A673 (cell line): Measurements from ENCODE around the gene EHMT1. TPM values are rescaled to one million over a fixed set of nuclear protein-coding genes. Genes with fewer than 3 reads are reported as not detected.

Experiments used
- BruUV-seq: library from RNA; stranded (reverse); fragments of 400-500 nt; replicated peaks from 2 replicates; lab custom pipeline; 2021; lab: Mats Ljungman, UMichigan
- CTCF ChIA-PET: fragments of 300-600 bp; sonication (Branson Sonifier 250); formaldehyde crosslinking; loops from one replicate; lab custom pipeline; 2022; ENCODE audit warnings: antibody characterized with exemption; lab: Charles Lee
- POLR2A ChIA-PET: fragments of 300-600 bp; sonication (Branson Sonifier 250); formaldehyde crosslinking; loops from one replicate; lab custom pipeline; 2022; ENCODE audit warnings: antibody characterized with exemption; ENCODE audit not compliant: low non-redundant PET; lab: Charles Lee
- DNase-seq: peaks from one replicate; pipeline ENCODE4 v3.0.0-alpha.2; 2015; ENCODE audit warnings: low spot score
- H3K27ac ChIP-seq: fragments of 200-600 bp; sonication (generic); 2 replicates; pipeline ENCODE4 v1.5.1; 2016; ENCODE audit warnings: mixed run types, low read depth, mild to moderate bottlenecking, mixed read lengths, antibody characterized with exemption, low read length; ENCODE audit not compliant: poor library complexity, severe bottlenecking
- H3K27me3 ChIP-seq: fragments of 200-600 bp; sonication (generic); replicated peaks from 2 replicates; pipeline ENCODE4 v1.6.1; 2017; ENCODE audit warnings: mixed run types, low read depth, mild to moderate bottlenecking, mixed read lengths, antibody characterized with exemption, low read length; ENCODE audit not compliant: insufficient read depth, poor library complexity
- H3K36me3 ChIP-seq: fragments of 200-600 bp; sonication (generic); 2 replicates; pipeline ENCODE4 v1.6.1; 2016; ENCODE audit warnings: mixed run types, mild to moderate bottlenecking, mixed read lengths, antibody characterized with exemption, low read length; ENCODE audit not compliant: insufficient read depth, poor library complexity, severe bottlenecking
- H3K4me1 ChIP-seq: fragments of 200-600 bp; sonication (generic); 2 replicates; pipeline ENCODE4 v1.6.1; 2017; ENCODE audit warnings: mixed run types, mild to moderate bottlenecking, mixed read lengths, antibody characterized with exemption, low read length; ENCODE audit not compliant: insufficient read depth, poor library complexity, severe bottlenecking
- H3K4me3 ChIP-seq: fragments of 200-600 bp; sonication (generic); 2 replicates; pipeline ENCODE4 v1.5.1; 2016; ENCODE audit warnings: low read depth, mixed run types, mild to moderate bottlenecking, mixed read lengths, low read length; ENCODE audit not compliant: poor library complexity, severe bottlenecking
- H3K9me3 ChIP-seq: fragments of 200-600 bp; sonication (generic); 2 replicates; pipeline ENCODE4 v1.6.1; 2016; ENCODE audit warnings: mixed run types, low read depth, mild to moderate bottlenecking, mixed read lengths, antibody characterized with exemption, low read length; ENCODE audit not compliant: poor library complexity, severe bottlenecking
- CTCF ChIP-seq: fragments of 300-800, 200-600 bp; sonication (generic); conservative IDR thresholded peaks from 2 replicates; pipeline ENCODE4 v1.5.1; 2017; ENCODE audit warnings: low read depth, mild to moderate bottlenecking, antibody characterized with exemption, low read length, moderate library complexity, mixed read lengths
- EZH2 ChIP-seq: fragments of 200-600 bp; sonication (generic); IDR thresholded peaks from 2 replicates; pipeline ENCODE4 v1.6.1; 2017; ENCODE audit warnings: borderline replicate concordance, low read depth, mild to moderate bottlenecking, mixed read lengths, antibody characterized with exemption, low read length; ENCODE audit not compliant: poor library complexity, severe bottlenecking
- intact Hi-C: fragments of 100-400 bp; cut with micrococcal nuclease; formaldehyde crosslinking; loops from one replicate; pipeline ENCODE4 v1.10.0; 2022; ENCODE audit not compliant: unreplicated experiment
- total RNA-seq: library from RNA; stranded (reverse); gene quantifications from 2 replicates; pipeline ENCODE4 v1.2.3, GENCODE V29; 2021

Gene EHMT1
- total RNA-seq, 1 experiment from 2014 or later: 115 TPM

DNA sequence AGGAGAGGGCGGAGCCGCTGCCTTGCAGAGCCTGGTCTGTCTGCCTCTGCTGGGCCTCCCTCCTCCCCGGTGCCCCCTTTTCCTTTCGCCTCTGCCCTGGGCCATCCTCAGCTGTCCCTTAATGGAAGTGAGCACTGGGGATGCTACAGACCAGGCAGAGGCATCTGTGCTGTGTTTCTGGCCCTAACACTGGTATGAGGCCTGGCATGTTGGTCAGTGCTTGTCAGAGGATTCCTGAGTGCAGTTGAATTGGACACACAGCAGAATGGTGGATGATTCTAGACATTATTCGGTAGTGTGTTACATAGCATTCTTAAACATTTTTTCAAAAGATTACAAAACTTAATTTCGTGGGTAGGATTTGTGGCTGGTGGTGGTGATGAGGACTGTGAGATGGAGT lies 88.6 kb downstream of the EHMT1 start:
- no peak for DNase-seq
- no peak overlapping the region for H3K27ac ChIP-seq
- CTCF ChIA-PET: no interaction called here
- no TSS peak for BruUV-seq
- H3K4me3 ChIP-seq: no peak overlapping the region
- no peak for TF ChIP-seq CTCF
- no peak for TF ChIP-seq EZH2
- no peaks in the 10 kb centered on the region for H3K36me3 ChIP-seq
- no peaks in the 10 kb centered on the region for H3K27me3 ChIP-seq
- POLR2A ChIA-PET: no interaction called here
- intact Hi-C loops: no loop called here
- no peaks in the 10 kb centered on the region for H3K4me1 ChIP-seq
- H3K9me3 ChIP-seq: peaks cover 5% of the 10 kb centered on the region

DNA sequence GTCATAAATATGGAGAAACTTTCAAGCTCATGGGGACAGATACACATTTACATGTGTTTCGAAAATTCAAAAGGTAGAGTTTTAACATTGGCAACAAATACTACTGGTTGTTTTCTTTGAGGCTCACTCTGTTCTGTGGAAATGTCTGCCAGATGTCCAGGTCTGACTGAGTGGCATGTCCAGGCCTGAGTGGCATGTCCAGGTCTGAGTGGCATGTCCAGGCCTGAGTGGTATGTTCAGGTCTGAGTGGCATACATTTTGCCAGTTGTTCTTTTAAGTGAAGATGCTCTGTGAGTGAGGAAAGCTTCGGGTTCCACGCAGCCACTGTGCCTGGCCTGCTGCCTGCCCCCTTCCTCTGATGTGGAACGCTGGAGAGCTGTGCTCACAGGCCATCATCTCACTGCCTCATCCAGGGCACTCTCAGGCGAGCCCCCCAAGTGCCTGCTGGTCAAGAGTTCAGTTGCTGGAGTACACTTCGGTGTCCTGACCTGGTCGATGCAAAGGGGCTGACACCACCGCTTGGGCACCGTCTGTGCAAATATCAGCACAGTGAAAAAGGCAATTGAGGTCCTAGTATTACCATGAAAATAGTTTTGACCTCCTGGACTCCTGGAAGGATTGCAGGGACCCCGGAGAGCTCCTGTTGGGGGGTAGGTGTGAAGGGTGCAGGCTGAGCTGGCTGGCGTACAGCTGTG lies 89.9 kb downstream of the EHMT1 start:
- Histone ChIP-seq H3K27ac (no peak overlapping the region), H3K36me3 (no peaks in the 10 kb centered on the region), H3K4me1 (no peaks in the 10 kb centered on the region), H3K4me3 (no peak overlapping the region), H3K27me3 (no peaks in the 10 kb centered on the region), H3K9me3 (no peaks in the 10 kb centered on the region)
- intact Hi-C loops: no loop called here
- POLR2A ChIA-PET: no interaction called here
- no TSS peak for BruUV-seq
- CTCF ChIA-PET: no interaction called here
- no peak for DNase-seq
- TF ChIP-seq CTCF (no peak), EZH2 (no peak)

DNA sequence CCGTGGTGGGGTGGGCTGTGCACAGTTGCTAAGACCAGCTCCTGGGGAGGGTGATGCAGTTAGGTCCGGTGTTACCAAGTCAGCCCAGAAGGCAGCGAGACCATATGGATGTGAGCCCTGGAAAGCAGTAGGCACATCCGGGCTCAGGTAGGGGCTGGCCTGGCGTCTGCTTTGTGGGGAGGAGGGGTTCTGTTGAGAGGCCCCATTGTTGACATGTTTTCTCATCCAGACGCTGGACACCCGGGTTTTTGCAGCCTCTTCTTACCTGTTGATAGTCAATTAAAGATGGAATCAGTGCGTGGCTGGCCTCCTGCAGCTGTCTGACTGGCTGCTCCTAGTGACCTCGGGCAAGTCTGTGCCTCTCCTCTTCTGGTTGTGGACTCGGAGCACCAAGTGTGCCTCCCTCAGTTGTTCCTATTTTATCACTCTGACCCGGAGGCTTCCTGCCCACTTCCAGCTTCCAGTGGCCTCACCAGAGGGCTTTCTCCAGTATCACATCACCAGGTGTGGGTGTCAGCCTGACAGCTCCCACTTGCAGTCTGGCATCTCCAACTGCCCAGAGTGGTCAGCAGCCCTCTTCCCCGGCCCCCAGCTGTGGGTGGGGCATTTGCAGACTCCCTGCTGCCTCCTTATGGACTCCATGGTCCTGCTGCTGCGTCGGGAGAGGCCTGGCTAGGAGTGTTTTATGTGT lies 90.8 kb downstream of the EHMT1 start:
- no TSS peak for BruUV-seq
- TF ChIP-seq EZH2 (no peak), CTCF (no peak)
- H3K27ac ChIP-seq: no peak overlapping the region
- ChIA-PET POLR2A (no interaction called here), CTCF (no interaction called here)
- no peak for DNase-seq
- H3K4me3 ChIP-seq: no peak overlapping the region
- intact Hi-C loops: no loop called here
- peaks cover 8% of the 10 kb centered on the region for H3K36me3 ChIP-seq
- H3K9me3 ChIP-seq: peaks cover 6% of the 10 kb centered on the region
- no peaks in the 10 kb centered on the region for H3K4me1 ChIP-seq
- H3K27me3 ChIP-seq: no peaks in the 10 kb centered on the region
